ENCODE results near the gene RPL13.
"Not testable (repeated sequence)": the region's sequence is repeated elsewhere in the genome, so short reads cannot be mapped to it uniquely, and the experiment has no call there.

Gene RPL13

DNA sequence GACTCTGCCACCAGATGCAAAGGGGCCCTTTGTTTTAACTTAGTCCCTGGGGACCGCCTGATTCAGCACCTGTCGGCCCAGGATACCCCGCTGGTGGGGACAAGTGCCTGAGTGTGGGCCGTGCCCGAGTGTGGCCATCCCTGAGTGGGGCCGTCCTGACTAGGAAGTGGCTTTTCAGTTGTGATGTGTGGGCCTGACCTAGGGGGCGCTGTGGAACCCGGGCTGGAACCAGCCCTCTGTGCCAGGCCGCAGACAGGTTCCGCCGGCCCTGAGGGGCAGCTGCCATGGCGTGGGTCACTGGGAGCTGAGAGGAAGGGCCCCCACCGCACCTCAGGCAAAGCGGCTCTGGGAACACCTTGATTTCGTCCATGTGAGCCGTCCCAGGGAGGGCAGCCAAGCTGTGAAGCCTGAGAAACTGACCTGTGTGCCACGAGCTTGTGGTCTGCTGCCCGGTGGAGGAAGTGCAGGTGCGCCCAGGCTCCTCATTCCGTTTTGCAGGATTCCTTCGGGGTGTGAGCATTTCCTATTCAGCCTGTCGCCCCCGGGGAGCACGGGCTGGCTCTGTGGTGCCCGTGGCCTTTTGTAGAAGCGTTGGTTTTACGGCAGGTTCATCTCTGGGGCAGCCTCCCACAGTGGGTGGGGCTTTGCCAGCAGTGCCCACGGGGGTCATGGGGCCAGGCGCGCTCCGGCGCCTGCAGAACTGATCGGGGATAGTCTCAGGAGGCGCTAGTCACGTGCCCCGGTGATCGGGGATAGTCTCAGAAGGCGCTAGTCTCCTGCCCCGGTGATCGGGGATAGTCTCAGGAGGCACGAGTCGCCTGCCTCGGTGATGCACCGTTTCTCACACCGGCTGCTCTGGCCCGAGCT is 5.3 kb downstream of the RPL13 start:
- Mint-ChIP-seq H3K36me3 (ENCODE audit: low read depth) (peaks cover 24% of the 10 kb centered on the region), H3K4me3 (peak overlapping the region; percentile 38), H3K4me1 (peaks cover 52% of the 10 kb centered on the region), H3K27me3 (ENCODE audit: low read depth, poor library complexity) (peaks cover 8% of the 10 kb centered on the region), H3K9me3 (no peaks in the 10 kb centered on the region), H3K27ac (peak overlapping the region; percentile 93)
- DNase-seq, result peak; percentile 56
- peak; percentile 43 for TF ChIP-seq CTCF (IDR thresholded peaks at IDR 0.05)

GRCh38 chr16:89567656-89568594 is 7.4 kb downstream of the RPL13 start:
- no peak for TF ChIP-seq CTCF (IDR thresholded peaks at IDR 0.05)
- H3K36me3 Mint-ChIP-seq (ENCODE audit: low read depth), result peaks cover 8% of the 10 kb centered on the region
- DNase-seq, result no peak
- no peak overlapping the region for H3K27ac Mint-ChIP-seq
- peaks cover 50% of the 10 kb centered on the region for H3K4me1 Mint-ChIP-seq
- no peak overlapping the region for H3K4me3 Mint-ChIP-seq
- H3K27me3 Mint-ChIP-seq (ENCODE audit: low read depth, poor library complexity), result peaks cover 10% of the 10 kb centered on the region
- no peaks in the 10 kb centered on the region for H3K9me3 Mint-ChIP-seq

DNA sequence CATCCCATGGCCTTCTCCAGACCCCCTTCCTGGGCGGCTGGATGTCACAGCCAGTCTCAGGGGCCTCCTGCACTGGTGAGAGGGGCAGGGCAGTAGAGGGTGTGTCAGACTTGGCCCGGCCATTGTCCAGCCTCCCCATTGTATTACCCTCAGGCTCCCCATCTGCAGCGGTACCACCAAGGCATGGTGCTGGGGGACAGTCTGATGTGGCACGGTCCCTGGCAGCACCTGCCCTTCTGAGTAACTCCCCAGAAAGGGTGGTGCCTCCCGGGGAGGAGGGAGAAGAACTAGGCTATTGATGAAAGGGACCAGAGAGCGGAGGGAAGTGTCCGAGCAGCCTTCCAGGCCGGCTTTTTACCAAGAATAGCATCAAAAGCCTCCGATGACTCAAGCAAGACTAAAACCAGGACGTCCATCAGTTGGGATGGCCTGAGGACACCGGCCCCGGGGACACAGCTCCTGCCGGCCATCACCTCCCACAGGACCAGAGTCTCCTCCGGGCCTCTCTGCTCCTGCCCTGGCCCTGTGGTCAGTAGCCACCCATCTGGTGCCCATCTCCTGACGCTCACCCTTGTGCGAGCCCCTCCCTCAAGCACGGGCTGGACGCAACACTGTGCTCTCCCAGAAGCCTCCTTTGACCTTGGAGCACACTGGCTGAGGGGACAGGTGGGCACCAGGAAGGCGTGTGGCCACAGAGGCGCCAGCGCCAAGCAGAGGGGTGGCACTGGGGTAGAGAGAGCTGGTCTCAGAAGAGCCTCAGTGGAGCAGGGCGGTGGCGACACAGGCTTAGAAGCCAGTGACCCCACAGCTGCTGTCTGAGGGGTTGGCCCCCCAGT is 9.2 kb downstream of the RPL13 start:
- H3K36me3 Mint-ChIP-seq (ENCODE audit: low read depth), result peaks cover 3% of the 10 kb centered on the region
- H3K9me3 Mint-ChIP-seq, result no peaks in the 10 kb centered on the region
- no peak overlapping the region for H3K4me3 Mint-ChIP-seq
- no peak for TF ChIP-seq CTCF (IDR thresholded peaks at IDR 0.05)
- H3K27ac Mint-ChIP-seq, result no peak overlapping the region
- no peak for DNase-seq
- H3K4me1 Mint-ChIP-seq, result peaks cover 49% of the 10 kb centered on the region
- peaks cover 27% of the 10 kb centered on the region for H3K27me3 Mint-ChIP-seq (ENCODE audit: low read depth, poor library complexity)

- Mint-ChIP-seq H3K4me3 (no peak overlapping the region), H3K36me3 (ENCODE audit: low read depth) (no peaks in the 10 kb centered on the region), H3K27me3 (ENCODE audit: low read depth, poor library complexity) (peaks cover 34% of the 10 kb centered on the region), H3K4me1 (peaks cover 42% of the 10 kb centered on the region), H3K9me3 (no peaks in the 10 kb centered on the region), H3K27ac (no peak overlapping the region)
- DNase-seq, result no peak
- TF ChIP-seq CTCF (IDR thresholded peaks at IDR 0.05), result no peak
These were observed 10.0 kb downstream of the RPL13 start for GRCh38 chr16:89570342-89570923.

DNA sequence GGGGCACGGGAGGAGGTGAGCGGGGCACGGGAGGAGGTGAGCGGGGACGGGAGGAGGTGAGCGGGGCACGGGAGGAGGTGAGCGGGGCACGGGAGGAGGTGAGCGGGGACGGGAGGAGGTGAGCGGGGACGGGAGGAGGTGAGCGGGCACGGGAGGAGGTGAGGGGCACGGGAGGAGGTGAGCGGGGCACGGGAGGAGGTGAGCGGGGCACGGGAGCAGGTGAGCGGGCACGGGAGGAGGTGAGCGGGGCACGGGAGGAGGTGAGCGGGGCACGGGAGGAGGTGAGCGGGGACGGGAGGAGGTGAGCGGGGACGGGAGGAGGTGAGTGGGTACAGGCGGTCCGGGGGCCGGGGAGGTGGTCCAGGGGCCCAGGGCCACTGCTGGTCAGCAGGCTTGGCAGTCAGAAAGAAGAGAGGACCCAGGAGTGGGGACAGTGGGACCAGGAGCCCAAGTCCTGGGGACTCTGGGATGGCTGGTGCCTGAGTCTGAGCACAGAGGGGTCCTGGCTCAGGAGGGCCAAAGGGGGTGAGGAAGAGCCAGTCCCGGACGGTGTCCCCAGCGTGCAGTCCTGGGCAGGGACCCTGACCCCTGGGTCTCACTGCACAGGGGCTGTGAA is 10.6 kb downstream of the RPL13 start:
- H3K27me3 Mint-ChIP-seq (ENCODE audit: low read depth, poor library complexity), result peaks cover 37% of the 10 kb centered on the region
- H3K27ac Mint-ChIP-seq; H3K9me3 Mint-ChIP-seq; H3K36me3 Mint-ChIP-seq (ENCODE audit: low read depth); DNase-seq; H3K4me3 Mint-ChIP-seq: not testable (repeated sequence)
- peaks cover 35% of the 10 kb centered on the region for H3K4me1 Mint-ChIP-seq

All from nephron progenitor cell (in vitro differentiated cells).